ENCODE results near the gene CNN1. TPM values are rescaled to one million over a fixed set of nuclear protein-coding genes. Genes with fewer than 3 reads are reported as not detected.

Gene CNN1
- total and polyA plus RNA-seq, 2 of the 13 experiments (the other 11 are each of a cell fraction or from before 2014, with no cell fraction given), result 0.70 to 1.1 TPM

DNA sequence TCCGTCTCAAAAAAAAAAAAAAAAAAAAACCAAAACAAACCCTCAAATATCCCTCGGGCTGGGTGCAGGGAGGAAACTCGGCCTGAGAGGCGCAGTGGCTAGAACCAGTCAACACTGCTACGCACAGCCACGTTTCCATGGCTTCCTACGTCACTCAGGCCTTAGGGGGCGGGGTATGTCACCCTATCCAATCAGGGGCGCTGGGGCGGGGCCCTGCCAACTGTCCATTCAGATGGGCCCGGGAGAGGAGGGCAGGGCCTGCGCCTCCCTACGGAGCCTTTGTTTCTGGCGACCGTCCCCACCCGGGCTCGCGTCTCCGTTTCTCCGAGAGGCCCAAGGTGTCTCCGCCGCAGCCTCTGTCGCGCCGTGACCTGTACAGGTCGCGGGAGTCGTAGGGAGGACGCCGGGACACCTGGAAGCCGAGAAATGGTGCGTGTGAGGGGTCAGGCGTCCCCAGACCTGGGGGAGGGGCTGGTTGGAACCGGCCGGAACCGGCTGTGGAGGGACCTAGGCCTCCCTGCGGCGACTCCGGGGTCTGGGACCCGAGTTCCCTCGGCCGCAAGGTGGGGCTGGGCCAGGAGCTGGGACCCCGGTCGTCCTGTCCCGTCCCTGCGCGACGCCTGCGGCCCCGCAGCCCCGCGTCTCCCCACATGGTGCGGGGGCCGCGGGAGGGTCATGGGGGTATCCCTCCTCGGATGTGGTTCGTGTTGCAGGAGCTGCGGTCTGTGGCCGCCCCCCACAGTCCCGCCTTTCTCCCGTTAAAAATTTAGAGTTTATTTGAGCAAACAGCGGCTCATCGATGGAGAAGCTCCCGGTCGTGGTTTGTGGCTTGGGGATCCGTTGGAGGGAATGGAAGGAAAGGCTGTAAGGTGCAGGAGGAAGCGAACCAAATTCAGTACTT lies 58.8 kb downstream of the CNN1 start, which contains the start of gene ZNF627 (continued):
- TF ChIP-seq ZNF563 (CRISPR knock-in tag; IDR thresholded peaks at IDR 0.05), result peak; percentile 92
- TF ChIP-seq, protein P1, sequence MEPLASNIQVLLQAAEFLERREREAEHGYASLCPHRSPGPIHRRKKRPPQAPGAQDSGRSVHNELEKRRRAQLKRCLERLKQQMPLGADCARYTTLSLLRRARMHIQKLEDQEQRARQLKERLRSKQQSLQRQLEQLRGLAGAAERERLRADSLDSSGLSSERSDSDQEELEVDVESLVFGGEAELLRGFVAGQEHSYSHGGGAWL (CRISPR knock-in tag; IDR thresholded peaks at IDR 0.05), result peak; percentile 85
- TF ChIP-seq ZNF766 (CRISPR knock-in tag; IDR thresholded peaks at IDR 0.05; ENCODE audit: borderline replicate concordance), result peak; percentile 87; the same call in 1 of the 2 replicates
- no peak for TF ChIP-seq ZEB1 (IDR thresholded peaks at IDR 0.05; ENCODE audit: insufficient replicate concordance, low read depth)
- TF ChIP-seq POLR2A (IDR thresholded peaks at IDR 0.05; ENCODE audit: insufficient read depth in 1 of 2, low read depth in 2 of 2, low read length in 2 of 2), result peak; percentile 95 to 98
- TF ChIP-seq, protein P2, sequence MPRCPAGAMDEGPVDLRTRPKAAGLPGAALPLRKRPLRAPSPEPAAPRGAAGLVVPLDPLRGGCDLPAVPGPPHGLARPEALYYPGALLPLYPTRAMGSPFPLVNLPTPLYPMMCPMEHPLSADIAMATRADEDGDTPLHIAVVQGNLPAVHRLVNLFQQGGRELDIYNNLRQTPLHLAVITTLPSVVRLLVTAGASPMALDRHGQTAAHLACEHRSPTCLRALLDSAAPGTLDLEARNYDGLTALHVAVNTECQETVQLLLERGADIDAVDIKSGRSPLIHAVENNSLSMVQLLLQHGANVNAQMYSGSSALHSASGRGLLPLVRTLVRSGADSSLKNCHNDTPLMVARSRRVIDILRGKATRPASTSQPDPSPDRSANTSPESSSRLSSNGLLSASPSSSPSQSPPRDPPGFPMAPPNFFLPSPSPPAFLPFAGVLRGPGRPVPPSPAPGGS (CRISPR knock-in tag; IDR thresholded peaks at IDR 0.05), result peak; percentile 59; the same call in 1 of the 2 replicates
- 0 out of 2 replicates have a peak, but pooled peaks have one; percentile 85 for TF ChIP-seq EEA1 (CRISPR knock-in tag; IDR thresholded peaks at IDR 0.05; ENCODE audit: borderline replicate concordance)
- TF ChIP-seq, protein P3, sequence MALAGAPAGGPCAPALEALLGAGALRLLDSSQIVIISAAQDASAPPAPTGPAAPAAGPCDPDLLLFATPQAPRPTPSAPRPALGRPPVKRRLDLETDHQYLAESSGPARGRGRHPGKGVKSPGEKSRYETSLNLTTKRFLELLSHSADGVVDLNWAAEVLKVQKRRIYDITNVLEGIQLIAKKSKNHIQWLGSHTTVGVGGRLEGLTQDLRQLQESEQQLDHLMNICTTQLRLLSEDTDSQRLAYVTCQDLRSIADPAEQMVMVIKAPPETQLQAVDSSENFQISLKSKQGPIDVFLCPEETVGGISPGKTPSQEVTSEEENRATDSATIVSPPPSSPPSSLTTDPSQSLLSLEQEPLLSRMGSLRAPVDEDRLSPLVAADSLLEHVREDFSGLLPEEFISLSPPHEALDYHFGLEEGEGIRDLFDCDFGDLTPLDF (CRISPR knock-in tag; IDR thresholded peaks at IDR 0.05), result 0 out of 2 replicates have a peak, but pooled peaks have one; percentile 22
- no peak for TF ChIP-seq PLRG1 (conservative IDR thresholded peaks at IDR 0.05)
- peak; percentile 61; the same call in 1 of the 2 replicates for TF ChIP-seq ZNF335 (CRISPR knock-in tag; IDR thresholded peaks at IDR 0.05)
- TF ChIP-seq, protein P4, sequence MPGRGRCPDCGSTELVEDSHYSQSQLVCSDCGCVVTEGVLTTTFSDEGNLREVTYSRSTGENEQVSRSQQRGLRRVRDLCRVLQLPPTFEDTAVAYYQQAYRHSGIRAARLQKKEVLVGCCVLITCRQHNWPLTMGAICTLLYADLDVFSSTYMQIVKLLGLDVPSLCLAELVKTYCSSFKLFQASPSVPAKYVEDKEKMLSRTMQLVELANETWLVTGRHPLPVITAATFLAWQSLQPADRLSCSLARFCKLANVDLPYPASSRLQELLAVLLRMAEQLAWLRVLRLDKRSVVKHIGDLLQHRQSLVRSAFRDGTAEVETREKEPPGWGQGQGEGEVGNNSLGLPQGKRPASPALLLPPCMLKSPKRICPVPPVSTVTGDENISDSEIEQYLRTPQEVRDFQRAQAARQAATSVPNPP (CRISPR knock-in tag; IDR thresholded peaks at IDR 0.05), result no peak
- TF ChIP-seq, protein P5, sequence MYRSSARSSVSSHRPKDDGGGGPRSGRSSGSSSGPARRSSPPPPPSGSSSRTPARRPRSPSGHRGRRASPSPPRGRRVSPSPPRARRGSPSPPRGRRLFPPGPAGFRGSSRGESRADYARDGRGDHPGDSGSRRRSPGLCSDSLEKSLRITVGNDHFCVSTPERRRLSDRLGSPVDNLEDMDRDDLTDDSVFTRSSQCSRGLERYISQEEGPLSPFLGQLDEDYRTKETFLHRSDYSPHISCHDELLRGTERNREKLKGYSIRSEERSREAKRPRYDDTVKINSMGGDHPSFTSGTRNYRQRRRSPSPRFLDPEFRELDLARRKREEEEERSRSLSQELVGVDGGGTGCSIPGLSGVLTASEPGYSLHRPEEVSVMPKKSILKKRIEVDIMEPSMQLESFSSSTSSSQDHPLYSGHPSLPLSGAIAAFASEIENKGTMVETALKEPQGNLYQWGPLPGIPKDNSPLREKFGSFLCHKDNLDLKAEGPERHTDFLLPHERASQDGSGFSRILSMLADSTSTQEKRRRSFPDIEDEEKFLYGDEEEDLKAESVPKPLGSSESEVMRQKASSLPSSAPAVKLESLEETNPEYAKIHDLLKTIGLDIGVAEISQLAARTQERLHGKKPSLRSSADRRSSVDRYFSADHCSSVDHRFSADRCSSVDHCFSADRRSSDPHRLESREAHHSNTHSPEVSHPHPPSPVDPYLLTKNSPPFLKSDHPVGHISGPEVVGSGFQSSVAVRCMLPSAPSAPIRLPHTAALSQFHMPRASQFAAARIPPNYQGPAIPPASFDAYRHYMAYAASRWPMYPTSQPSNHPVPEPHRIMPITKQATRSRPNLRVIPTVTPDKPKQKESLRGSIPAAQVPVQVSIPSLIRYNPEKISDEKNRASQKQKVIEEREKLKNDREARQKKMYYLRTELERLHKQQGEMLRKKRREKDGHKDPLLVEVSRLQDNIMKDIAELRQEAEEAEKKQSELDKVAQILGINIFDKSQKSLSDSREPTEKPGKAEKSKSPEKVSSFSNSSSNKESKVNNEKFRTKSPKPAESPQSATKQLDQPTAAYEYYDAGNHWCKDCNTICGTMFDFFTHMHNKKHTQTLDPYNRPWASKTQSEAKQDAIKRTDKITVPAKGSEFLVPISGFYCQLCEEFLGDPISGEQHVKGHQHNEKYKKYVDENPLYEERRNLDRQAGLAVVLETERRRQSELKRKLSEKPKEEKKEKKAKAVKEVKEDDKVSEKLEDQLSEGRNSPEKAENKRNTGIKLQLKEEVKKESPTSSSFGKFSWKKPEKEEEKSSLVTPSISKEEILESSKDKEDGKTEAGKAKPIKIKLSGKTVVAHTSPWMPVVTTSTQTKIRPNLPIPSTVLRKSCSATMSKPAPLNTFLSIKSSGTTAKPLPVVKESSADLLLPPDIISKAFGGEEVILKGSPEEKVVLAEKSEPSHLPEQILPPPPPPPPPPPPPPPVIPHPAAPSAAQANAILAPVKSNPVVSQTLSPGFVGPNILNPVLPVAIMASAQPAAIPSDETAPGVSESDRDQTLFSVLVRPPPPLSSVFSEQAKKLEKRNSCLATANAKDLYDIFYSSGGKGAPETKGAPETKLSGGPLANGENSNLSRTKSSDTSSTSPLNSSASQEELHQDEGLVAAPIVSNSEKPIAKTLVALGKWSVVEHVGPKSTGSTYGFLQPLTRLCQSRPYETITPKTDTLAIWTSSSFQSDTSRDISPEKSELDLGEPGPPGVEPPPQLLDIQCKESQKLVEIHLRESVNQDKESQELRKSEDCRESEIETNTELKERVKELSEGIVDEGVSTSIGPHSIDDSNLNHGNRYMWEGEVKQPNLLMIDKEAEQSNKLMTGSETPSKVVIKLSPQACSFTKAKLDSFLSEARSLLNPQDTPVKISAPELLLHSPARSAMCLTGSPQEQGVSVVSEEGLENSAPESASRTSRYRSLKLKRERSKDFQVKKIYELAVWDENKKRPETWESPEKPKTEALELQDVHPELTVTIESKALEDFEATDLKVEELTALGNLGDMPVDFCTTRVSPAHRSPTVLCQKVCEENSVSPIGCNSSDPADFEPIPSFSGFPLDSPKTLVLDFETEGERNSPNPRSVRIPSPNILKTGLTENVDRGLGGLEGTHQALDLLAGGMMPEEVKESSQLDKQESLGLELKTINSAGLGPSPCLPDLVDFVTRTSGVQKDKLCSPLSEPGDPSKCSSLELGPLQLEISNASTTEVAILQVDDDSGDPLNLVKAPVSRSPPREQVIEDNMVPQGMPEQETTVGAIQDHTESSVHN (CRISPR knock-in tag; IDR thresholded peaks at IDR 0.05), result no peak
- TF ChIP-seq MEIS1 (CRISPR knock-in tag; IDR thresholded peaks at IDR 0.05; ENCODE audit: borderline replicate concordance), result no peak
- TF ChIP-seq ELF1 (CRISPR knock-in tag; IDR thresholded peaks at IDR 0.05), result peak; percentile 49
- peak; percentile 70; the same call in 1 of the 2 replicates for TF ChIP-seq BORCS8-MEF2B (CRISPR knock-in tag; IDR thresholded peaks at IDR 0.05)
- TF ChIP-seq ZNF232 (CRISPR knock-in tag; IDR thresholded peaks at IDR 0.05; ENCODE audit: borderline replicate concordance), result 0 out of 2 replicates have a peak, but pooled peaks have one; percentile 22

Measured in HepG2 (cell line).